Endothelial cell of umbilical vein (primary cell): Measurements from ENCODE around the gene ACKR3. TPM values are rescaled to one million over a fixed set of nuclear protein-coding genes. Genes with fewer than 3 reads are reported as not detected.

Source experiments
- BruUV-seq: library from RNA; stranded (reverse); fragments of 400-500 nt; replicated peaks from 2 replicates; lab custom pipeline; 2021; lab: Mats Ljungman, UMichigan
- CTCF ChIA-PET: fragments of 300-600, 350-600 bp; sonication (Branson Sonifier 250); formaldehyde crosslinking; loops from one replicate; lab custom pipeline; 2021; ENCODE audit warnings: antibody characterized with exemption, inconsistent platforms; lab: Charles Lee
- POLR2A ChIA-PET: fragments of 300-600, 350-600 bp; sonication (Branson Sonifier 250); formaldehyde crosslinking; loops from one replicate; lab custom pipeline; 2021; ENCODE audit warnings: antibody characterized with exemption, inconsistent platforms; lab: Charles Lee
- DNase-seq: peaks from one replicate; pipeline ENCODE4 v3.0.0-alpha.2; 2011; ENCODE audit warnings: low read depth, low spot score
- FAIRE-seq: peaks from 2 replicates; lab custom pipeline; 2011; peaks lifted over from hg19 to GRCh38; lab: Jason Lieb, UNC
- H2AFZ ChIP-seq: 2 replicates; pipeline ENCODE4 v1.6.0; 2012; ENCODE audit warnings: low read depth, low read length, control low read depth, inconsistent platforms
- H3K27ac ChIP-seq: 2 replicates; pipeline ENCODE4 v1.5.1; 2011; ENCODE audit warnings: low read depth, mild to moderate bottlenecking, control low read depth, low read length, moderate library complexity; ENCODE audit not compliant: insufficient read depth
- H3K27me3 ChIP-seq, 2 experiments: 2 replicates each; pipeline versions ENCODE4 v1.6.0 to v1.6.1; 2011; ENCODE audit warnings: low read length in 2 of 2, mixed read lengths in 1 of 2; ENCODE audit not compliant: control insufficient read depth in 2 of 2, insufficient read depth in 2 of 2
- H3K36me3 ChIP-seq, 2 experiments: 2 replicates in 1 of 2; 3 replicates in 1 of 2; pipeline ENCODE4 v1.5.1; 2011; ENCODE audit warnings: low read length in 2 of 2, mild to moderate bottlenecking in 1 of 2, moderate library complexity in 1 of 2; ENCODE audit not compliant: control insufficient read depth in 2 of 2, insufficient read depth in 2 of 2; ENCODE audit errors: extremely low read depth in 1 of 2
- H3K4me1 ChIP-seq: 3 replicates; pipeline ENCODE4 v1.5.1; 2011; ENCODE audit warnings: mild to moderate bottlenecking, low read length; ENCODE audit not compliant: control insufficient read depth, insufficient read depth; ENCODE audit errors: extremely low read depth
- H3K4me2 ChIP-seq: 2 replicates; pipeline ENCODE4 v1.6.1; 2011; ENCODE audit warnings: low read length, control low read depth, mixed read lengths; ENCODE audit not compliant: insufficient read depth
- H3K4me3 ChIP-seq, 3 experiments: fragments of 200-600 bp in 1 of 3; sonication (generic), shearing (Covaris generic) in 1 of 3; replicated peaks in 1 of 3; 2 replicates each; pipeline ENCODE4 v1.5.1; 2011 to 2016; ENCODE audit warnings: control low read depth in 3 of 3, low read length in 3 of 3, mild to moderate bottlenecking in 2 of 3, inconsistent platforms in 1 of 3, low read depth in 1 of 3, moderate library complexity in 1 of 3; ENCODE audit not compliant: insufficient read depth in 1 of 3
- H3K79me2 ChIP-seq: 2 replicates; pipeline ENCODE4 v1.6.0; 2012; ENCODE audit warnings: low read length, inconsistent platforms; ENCODE audit not compliant: control insufficient read depth, insufficient read depth
- H3K9ac ChIP-seq: replicated peaks from 2 replicates; pipeline ENCODE3; 2011; ENCODE audit warnings: low read length, control low read depth; ENCODE audit not compliant: insufficient read depth; ENCODE audit errors: extremely low read depth
- H3K9me1 ChIP-seq: replicated peaks from 3 replicates; pipeline ENCODE4 v1.6.0; 2011; ENCODE audit warnings: mild to moderate bottlenecking, low read length; ENCODE audit not compliant: control insufficient read depth, insufficient read depth; ENCODE audit errors: extremely low read depth
- H3K9me3 ChIP-seq: replicated peaks from 2 replicates; pipeline ENCODE4 v1.5.1; 2012; ENCODE audit warnings: low read length, inconsistent platforms; ENCODE audit not compliant: control insufficient read depth, insufficient read depth
- H4K20me1 ChIP-seq: replicated peaks from 2 replicates; pipeline ENCODE3; 2011; ENCODE audit warnings: mild to moderate bottlenecking, low read length; ENCODE audit not compliant: control insufficient read depth, insufficient read depth; ENCODE audit errors: extremely low read depth
- CTCF ChIP-seq, 2 donors: IDR thresholded peaks; 1 replicate in 1 of 2; 2 replicates in 1 of 2; pipeline ENCODE4 v1.5.1; 2011; ENCODE audit warnings: low read length in 2 of 2, mild to moderate bottlenecking in 2 of 2, moderate library complexity in 2 of 2, control low read depth in 1 of 2, inconsistent platforms in 1 of 2, low read depth in 1 of 2; ENCODE audit not compliant: insufficient read depth in 1 of 2; ENCODE audit errors: extremely low read depth in 1 of 2
- FOS ChIP-seq: IDR thresholded peaks from 2 replicates; pipeline ENCODE4 v1.6.1; 2011; ENCODE audit warnings: mild to moderate bottlenecking, low read length, moderate library complexity, borderline replicate concordance; ENCODE audit not compliant: insufficient read depth
- GATA2 ChIP-seq: IDR thresholded peaks from 2 replicates; pipeline ENCODE4 v1.7.0; 2011; ENCODE audit warnings: low read depth, mild to moderate bottlenecking, moderate library complexity, mixed read lengths, low read length; ENCODE audit not compliant: insufficient read length, insufficient read depth
- POLR2A ChIP-seq: IDR thresholded peaks from 2 replicates; pipeline ENCODE4 v1.6.1; 2012; ENCODE audit warnings: low read depth, mild to moderate bottlenecking, control low read depth, low read length
- POLR2AphosphoS5 ChIP-seq: IDR thresholded peaks from 2 replicates; pipeline ENCODE4 v1.6.1; 2012; ENCODE audit warnings: low read depth, mild to moderate bottlenecking, control low read depth, low read length, moderate library complexity; ENCODE audit not compliant: insufficient read depth
- dilution Hi-C: fragments of 300-500 bp; cut with MboI; formaldehyde crosslinking; loops from one replicate; pipeline ENCODE4 v1.15.0; 2019; ENCODE audit warnings: low sequenced_read_pairs; ENCODE audit not compliant: extremely low pct_ligation_motif_present
- intact Hi-C: fragments of 100-400 bp; cut with micrococcal nuclease; formaldehyde crosslinking; loops from one replicate; pipeline ENCODE4 v1.10.0; 2022
- polyA plus RNA-seq, 4 experiments: library from polyadenylated mRNA; depleted of rRNA in 3 of 4; stranded (reverse) in 3 of 4; unstranded in 1 of 4; fragments of >200 nt; gene quantifications; 2 replicates each; pipeline versions ENCODE4 v1.2.1 to v1.2.3, GENCODE V29; 2011 to 2012; ENCODE audit warnings: missing spikeins in 1 of 4
- total RNA-seq: library from RNA; stranded (reverse); gene quantifications from 2 replicates; pipeline ENCODE4 v1.2.3, GENCODE V29; 2021

The ACKR3 gene
- total and polyA plus RNA-seq, 2 donors (not counting 3 experiments of a cell fraction or from before 2014, with no cell fraction given), result 31.1 to 428 TPM

GRCh38 chr2:236582968-236583367, 13.3 kb downstream of the ACKR3 start:
- Histone ChIP-seq H2AFZ (no peak overlapping the region), H3K9me1 (no peaks in the 10 kb centered on the region), H3K9me3 (no peaks in the 10 kb centered on the region), H4K20me1 (no peaks in the 10 kb centered on the region), H3K4me1 (peaks cover 5% of the 10 kb centered on the region), H3K27ac (no peak overlapping the region), H3K36me3 (peaks cover 0 to 17% of the 10 kb centered on the region in 2 experiments), H3K4me2 (no peak overlapping the region), H3K79me2 (no peaks in the 10 kb centered on the region), H3K4me3 (no peak overlapping the region), H3K27me3 (no peaks in the 10 kb centered on the region), H3K9ac (no peak overlapping the region)
- FAIRE-seq (no peak), DNase-seq (no peak)
- intact Hi-C loops (no loop called here), dilution Hi-C loops (no loop called here)
- ChIA-PET POLR2A (no interaction called here), CTCF (no interaction called here)
- TF ChIP-seq CTCF (IDR thresholded peaks at IDR 0.05; ENCODE audit: extremely low read depth in 1 of 2, insufficient read depth in 1 of 2, low read depth in 1 of 2, low read length in 2 of 2) (no peak), POLR2AphosphoS5 (no peak), FOS (no peak)
- BruUV-seq, result no TSS peak

GRCh38 chr2:236583621-236584203, 14.1 kb downstream of the ACKR3 start:
- Histone ChIP-seq H3K9ac (no peak overlapping the region), H3K79me2 (no peaks in the 10 kb centered on the region), H3K9me1 (no peaks in the 10 kb centered on the region), H4K20me1 (no peaks in the 10 kb centered on the region), H3K9me3 (no peaks in the 10 kb centered on the region), H3K27me3 (no peaks in the 10 kb centered on the region), H3K4me1 (peaks cover 5% of the 10 kb centered on the region), H3K4me3 (no peak overlapping the region), H2AFZ (peak overlapping the region; percentile 9), H3K4me2 (no peak overlapping the region), H3K36me3 (peaks cover 0 to 17% of the 10 kb centered on the region in 2 experiments), H3K27ac (no peak overlapping the region)
- FAIRE-seq, result peak; percentile 8
- intact Hi-C loops (no loop called here), dilution Hi-C loops (no loop called here)
- ChIA-PET POLR2A (no interaction called here), CTCF (no interaction called here)
- peak; percentile 19 for DNase-seq
- no TSS peak for BruUV-seq
- no peak for TF ChIP-seq GATA2
- no peak for TF ChIP-seq FOS
- TF ChIP-seq CTCF (IDR thresholded peaks at IDR 0.05; ENCODE audit: extremely low read depth in 1 of 2, insufficient read depth in 1 of 2, low read depth in 1 of 2, low read length in 2 of 2), result no peak
- TF ChIP-seq POLR2A, result peak; percentile 29
